Epithelial cell of esophagus (primary cell): ENCODE data around the gene ATOH7.

Experiments
- DNase-seq: peaks from one replicate; pipeline ENCODE4 v3.0.0; 2010; ENCODE audit warnings: low read depth
- H3K4me3 ChIP-seq: 2 replicates; pipeline ENCODE4 v1.5.1; 2011; ENCODE audit warnings: mild to moderate bottlenecking, low read length, control low read depth
- TF ChIP-seq, protein P1 (sequence below): IDR thresholded peaks from 2 replicates; pipeline ENCODE4 v1.5.1; 2011; ENCODE audit warnings: low read depth, mild to moderate bottlenecking, low read length, control low read depth, inconsistent platforms; ENCODE audit not compliant: insufficient read depth; ENCODE audit errors: missing control alignments

The ATOH7 gene

DNA sequence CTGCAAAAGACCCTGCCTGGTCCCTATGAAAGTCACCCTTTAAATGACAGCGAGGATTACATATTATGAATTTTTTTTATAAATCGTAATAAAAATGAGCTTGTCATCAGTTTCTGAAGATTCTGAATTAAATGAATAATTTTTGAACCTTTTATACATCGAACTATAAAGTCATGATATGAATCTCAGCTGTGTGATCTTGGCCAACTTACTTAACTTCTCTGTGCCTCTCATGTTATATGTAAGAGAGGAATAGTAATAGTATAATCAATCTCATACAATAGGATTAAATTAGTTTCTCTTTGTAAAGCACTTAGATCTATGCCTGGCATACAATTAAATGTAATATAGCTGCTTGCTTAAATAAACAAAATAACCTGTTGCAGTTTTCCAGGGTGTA is 5.3 kb upstream of the ATOH7 start:
- H3K4me3 ChIP-seq: no peak overlapping the region
- TF ChIP-seq, protein P1, sequence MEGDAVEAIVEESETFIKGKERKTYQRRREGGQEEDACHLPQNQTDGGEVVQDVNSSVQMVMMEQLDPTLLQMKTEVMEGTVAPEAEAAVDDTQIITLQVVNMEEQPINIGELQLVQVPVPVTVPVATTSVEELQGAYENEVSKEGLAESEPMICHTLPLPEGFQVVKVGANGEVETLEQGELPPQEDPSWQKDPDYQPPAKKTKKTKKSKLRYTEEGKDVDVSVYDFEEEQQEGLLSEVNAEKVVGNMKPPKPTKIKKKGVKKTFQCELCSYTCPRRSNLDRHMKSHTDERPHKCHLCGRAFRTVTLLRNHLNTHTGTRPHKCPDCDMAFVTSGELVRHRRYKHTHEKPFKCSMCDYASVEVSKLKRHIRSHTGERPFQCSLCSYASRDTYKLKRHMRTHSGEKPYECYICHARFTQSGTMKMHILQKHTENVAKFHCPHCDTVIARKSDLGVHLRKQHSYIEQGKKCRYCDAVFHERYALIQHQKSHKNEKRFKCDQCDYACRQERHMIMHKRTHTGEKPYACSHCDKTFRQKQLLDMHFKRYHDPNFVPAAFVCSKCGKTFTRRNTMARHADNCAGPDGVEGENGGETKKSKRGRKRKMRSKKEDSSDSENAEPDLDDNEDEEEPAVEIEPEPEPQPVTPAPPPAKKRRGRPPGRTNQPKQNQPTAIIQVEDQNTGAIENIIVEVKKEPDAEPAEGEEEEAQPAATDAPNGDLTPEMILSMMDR: no peak
- DNase-seq: no peak

DNA sequence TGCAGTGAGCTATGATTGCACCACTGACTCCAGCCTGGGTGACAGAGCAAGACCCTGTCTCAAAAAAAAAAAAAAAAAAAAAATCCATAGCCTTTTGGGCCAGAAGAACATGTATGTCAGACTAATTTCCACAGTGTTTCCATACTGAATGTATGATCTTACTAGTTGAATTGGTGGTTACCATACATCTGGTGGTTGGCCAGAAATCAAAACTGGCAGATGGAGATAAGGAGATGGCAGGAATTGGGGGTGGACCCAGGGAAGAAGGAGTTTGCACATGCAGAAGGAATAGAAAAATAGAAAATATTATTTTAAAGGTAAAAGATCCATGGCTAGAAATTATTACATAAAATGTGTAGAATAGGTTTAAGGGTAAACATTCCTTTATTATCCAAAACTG is 3.7 kb upstream of the ATOH7 start:
- no peak for DNase-seq
- TF ChIP-seq, protein P1: no peak
- no peak overlapping the region for H3K4me3 ChIP-seq

DNA sequence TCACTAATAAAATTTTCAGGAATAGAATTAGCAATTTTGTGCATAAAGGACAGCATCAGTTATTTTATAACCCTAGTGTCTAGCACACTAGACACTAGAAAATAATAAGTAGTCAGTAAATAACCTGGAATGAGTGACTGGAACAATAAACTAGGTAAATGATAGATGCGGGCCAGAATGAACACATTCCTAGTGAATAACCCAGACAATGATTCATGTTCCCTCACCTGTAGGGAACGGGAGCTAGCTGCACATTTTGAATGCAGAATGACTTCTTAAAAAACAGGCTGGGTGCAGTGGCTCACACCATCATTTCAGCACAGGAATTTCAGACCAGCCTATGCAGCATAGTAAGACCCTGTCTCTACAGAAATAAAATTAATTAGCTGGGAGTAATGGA is 3.2 kb upstream of the ATOH7 start:
- peak; percentile 79 for DNase-seq
- TF ChIP-seq, protein P1: no peak
- H3K4me3 ChIP-seq: no peak overlapping the region

DNA sequence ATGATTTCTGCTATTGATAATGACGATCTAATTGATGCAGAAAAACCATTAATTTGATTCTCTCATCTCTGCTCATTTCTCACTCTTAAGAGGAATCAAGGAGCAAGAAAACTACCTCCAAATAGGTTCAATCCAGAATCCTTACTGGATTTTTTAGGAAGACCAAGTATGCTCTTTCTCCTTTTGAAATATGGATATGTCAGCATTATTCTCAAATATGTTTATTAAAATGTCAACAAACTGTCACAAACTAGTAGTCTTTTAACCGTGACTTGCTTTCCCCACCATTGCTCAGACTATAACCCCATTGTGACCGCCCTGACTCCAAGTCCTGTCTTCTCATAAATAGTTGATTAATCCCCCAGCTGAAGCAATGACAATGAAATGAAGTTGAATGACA is 1.1 kb upstream of the ATOH7 start:
- H3K4me3 ChIP-seq: no peak overlapping the region

DNA sequence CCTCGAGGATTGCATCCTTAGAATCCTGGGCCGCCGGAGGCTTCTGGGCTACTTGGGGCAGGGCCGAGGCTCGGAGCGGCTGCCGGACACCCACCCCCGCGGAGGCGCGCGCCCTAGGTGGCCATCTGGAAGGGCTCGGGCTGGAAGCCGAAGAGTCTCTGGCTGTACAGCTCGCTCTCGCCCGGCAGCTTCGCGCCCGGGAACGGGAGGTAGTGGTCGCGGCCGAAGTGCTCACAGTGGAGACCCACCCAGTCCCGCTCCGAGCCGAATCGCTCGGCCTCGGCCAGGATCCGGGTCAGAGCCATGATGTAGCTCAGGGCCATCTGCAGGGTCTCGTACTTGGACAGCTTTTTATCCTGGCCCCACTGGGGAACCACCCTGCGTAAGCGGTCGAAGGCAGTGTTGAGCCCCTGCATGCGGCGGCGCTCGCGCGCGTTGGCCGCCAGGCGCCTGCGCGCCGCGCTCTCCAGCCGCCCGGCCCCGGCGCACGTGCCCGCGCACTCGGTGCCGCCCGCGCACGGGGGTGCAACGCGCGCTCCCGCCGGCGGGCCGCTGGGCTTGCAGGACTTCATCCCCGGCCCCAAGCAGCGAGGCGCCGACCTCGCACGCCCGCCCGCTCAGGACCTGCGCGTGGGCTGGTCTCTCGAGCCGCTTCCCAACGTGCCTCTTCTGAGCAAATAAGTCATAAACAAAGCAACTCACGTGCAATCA is 652 bp downstream of the ATOH7 start:
- TF ChIP-seq, protein P1: no peak
- H3K4me3 ChIP-seq: peak overlapping the region; percentile 67

More for the DNA sequence above, 1.1 kb upstream of the ATOH7 start:
- TF ChIP-seq, protein P1: no peak
- no peak for DNase-seq

DNA sequence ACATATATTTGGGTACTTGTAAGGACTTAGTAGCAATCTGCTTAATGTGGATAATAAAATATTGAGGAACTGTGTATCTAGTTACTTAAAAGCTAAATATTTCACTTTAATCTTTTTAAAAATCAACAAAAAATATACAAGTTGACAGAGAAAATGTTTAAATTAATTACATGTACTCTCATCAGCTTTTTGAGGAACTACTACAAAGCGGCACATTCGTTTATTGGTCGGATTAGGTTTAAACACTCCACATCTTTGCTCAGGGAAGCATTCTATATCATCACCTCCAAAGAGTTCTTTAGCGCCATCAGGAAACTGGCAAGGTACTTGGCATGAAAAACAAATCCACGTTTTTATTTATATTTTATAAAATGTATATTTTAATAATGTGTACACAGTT is 1.6 kb downstream of the ATOH7 start:
- DNase-seq: no peak
- TF ChIP-seq, protein P1: no peak
- no peak overlapping the region for H3K4me3 ChIP-seq

More for the DNA sequence above, 652 bp downstream of the ATOH7 start:
- peak; percentile 52 for DNase-seq

DNA sequence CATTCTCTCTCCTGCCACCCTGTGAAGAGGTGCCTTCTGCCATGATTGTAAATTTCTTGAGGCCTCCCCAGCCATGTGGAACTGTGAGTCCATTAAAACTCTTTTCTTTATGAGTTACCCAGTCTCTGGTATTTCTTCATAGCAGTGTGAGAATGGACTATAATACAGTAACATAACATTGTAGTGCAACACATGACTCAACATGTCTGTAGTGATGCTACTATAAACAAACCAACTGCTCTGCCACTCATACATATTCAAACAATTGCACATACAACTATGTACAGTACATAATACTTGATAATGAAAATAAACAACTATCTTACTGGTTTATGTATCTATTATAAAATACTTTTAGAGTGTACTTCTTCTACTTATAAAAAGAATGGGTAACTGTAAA is 7.1 kb downstream of the ATOH7 start:
- H3K4me3 ChIP-seq: no peak overlapping the region
- peak; percentile 86 for DNase-seq
- TF ChIP-seq, protein P1: no peak
